ENCODE measurements around the gene DLG2.

Gene DLG2

GRCh38 chr11:83954780-83955179, 1672.4 kb downstream of the DLG2 start:
- CTCF ChIA-PET = no interaction called here
- no peak for TF ChIP-seq CTCF (conservative IDR thresholded peaks at IDR 0.05; ENCODE audit: low read depth)
- POLR2A ChIA-PET (ENCODE audit: low non-redundant PET) = no interaction called here
- no peak overlapping the region for H3K27ac ChIP-seq
- no peak for DNase-seq (ENCODE audit: low spot score)

- H3K27ac ChIP-seq = no peak overlapping the region
- CTCF ChIA-PET = interaction anchor here (0.6 kb wide), 2 partner anchors 27 to 31 kb away, joined by 4 to 6 read pairs; no protein-coding TSS in a partner anchor
- POLR2A ChIA-PET (ENCODE audit: low non-redundant PET) = no interaction called here
- no peak for DNase-seq (ENCODE audit: low spot score)
- TF ChIP-seq CTCF (conservative IDR thresholded peaks at IDR 0.05; ENCODE audit: low read depth) = no peak
These were observed 1675.6 kb downstream of the DLG2 start for GRCh38 chr11:83951521-83951920.

GRCh38 chr11:83948200-83948599, 1678.9 kb downstream of the DLG2 start:
- ChIA-PET CTCF (interaction anchor here (0.6 kb wide), 1 partner anchor 132 kb away, joined by 4 read pairs; no protein-coding TSS in a partner anchor), POLR2A (ENCODE audit: low non-redundant PET) (no interaction called here)
- DNase-seq (ENCODE audit: low spot score) = no peak
- no peak overlapping the region for H3K27ac ChIP-seq
- TF ChIP-seq CTCF (conservative IDR thresholded peaks at IDR 0.05; ENCODE audit: low read depth) = no peak

- POLR2A ChIA-PET (ENCODE audit: low non-redundant PET) = no interaction called here
- CTCF ChIA-PET = no interaction called here
- H3K27ac ChIP-seq = no peak overlapping the region
- no peak for TF ChIP-seq CTCF (conservative IDR thresholded peaks at IDR 0.05; ENCODE audit: low read depth)
- DNase-seq (ENCODE audit: low spot score) = no peak
These were observed 1681.2 kb downstream of the DLG2 start for GRCh38 chr11:83945976-83946375.

- ChIA-PET CTCF (no interaction called here), POLR2A (ENCODE audit: low non-redundant PET) (no interaction called here)
- no peak overlapping the region for H3K27ac ChIP-seq
- TF ChIP-seq CTCF (conservative IDR thresholded peaks at IDR 0.05; ENCODE audit: low read depth) = no peak
- DNase-seq (ENCODE audit: low spot score) = no peak
These were observed 1686.1 kb downstream of the DLG2 start for GRCh38 chr11:83941050-83941449.

- CTCF ChIA-PET = no interaction called here
- no peak for DNase-seq (ENCODE audit: low spot score)
- POLR2A ChIA-PET (ENCODE audit: low non-redundant PET) = no interaction called here
- H3K27ac ChIP-seq = no peak overlapping the region
- TF ChIP-seq CTCF (conservative IDR thresholded peaks at IDR 0.05; ENCODE audit: low read depth) = no peak
These were observed 1689.0 kb downstream of the DLG2 start for GRCh38 chr11:83938148-83938547.

- TF ChIP-seq CTCF (conservative IDR thresholded peaks at IDR 0.05; ENCODE audit: low read depth) = no peak
- ChIA-PET CTCF (no interaction called here), POLR2A (ENCODE audit: low non-redundant PET) (no interaction called here)
- H3K27ac ChIP-seq = no peak overlapping the region
- DNase-seq (ENCODE audit: low spot score) = no peak
These were observed 1694.1 kb downstream of the DLG2 start for GRCh38 chr11:83933008-83933407.
